Spleen (tissue), 11 donors: ENCODE results near the gene BUD31. TPM values are rescaled to one million over a fixed set of nuclear protein-coding genes. Genes with fewer than 3 reads are reported as not detected.
A peak's percentile ranks its signal among the peaks of the same experiment; 100 is the strongest.

Experiments used
- DNase-seq: peaks from one replicate; pipeline ENCODE4 v3.0.0-alpha.2; 2020
- H3K27ac ChIP-seq, 8 donors: fragments of 200-600 bp; sonication (generic) in 7 of 8; 1 replicate in 4 of 8; 2 replicates in 4 of 8; pipeline versions ENCODE4 v1.5.0 to v1.8.0; 2016 to 2021; ENCODE audit warnings: inconsistent platforms in 4 of 8, mild to moderate bottlenecking in 4 of 8, moderate library complexity in 1 of 8
- H3K27me3 ChIP-seq, 7 donors: fragments of 200-600 bp; sonication (generic) in 6 of 7; replicated peaks in 1 of 7; 1 replicate in 4 of 7; 2 replicates in 3 of 7; pipeline versions ENCODE4 v1.5.0 to v1.8.0; 2016 to 2021; ENCODE audit warnings: inconsistent platforms in 3 of 7, mild to moderate bottlenecking in 1 of 7
- H3K36me3 ChIP-seq, 6 donors: fragments of 200-600 bp; sonication (generic) in 5 of 6; 1 replicate in 4 of 6; 2 replicates in 2 of 6; pipeline versions ENCODE4 v1.5.0 to v1.8.0; 2016 to 2021; ENCODE audit warnings: inconsistent platforms in 2 of 6
- H3K4me1 ChIP-seq, 6 donors: fragments of 200-600 bp; sonication (generic) in 5 of 6; 1 replicate in 3 of 6; 2 replicates in 3 of 6; pipeline versions ENCODE4 v1.5.0 to v1.8.0; 2016 to 2021; ENCODE audit warnings: inconsistent platforms in 3 of 6
- H3K4me3 ChIP-seq, 8 donors: fragments of 200-600 bp; sonication (generic) in 7 of 8; 1 replicate in 4 of 8; 2 replicates in 4 of 8; pipeline versions ENCODE4 v1.5.0 to v1.8.0; 2016 to 2021; ENCODE audit warnings: inconsistent platforms in 4 of 8, mild to moderate bottlenecking in 4 of 8, moderate library complexity in 2 of 8
- H3K9me3 ChIP-seq, 8 donors: fragments of 200-600 bp; sonication (generic) in 7 of 8; 1 replicate in 4 of 8; 2 replicates in 4 of 8; pipeline versions ENCODE4 v1.5.0 to v1.8.0; 2016 to 2021; ENCODE audit warnings: inconsistent platforms in 4 of 8
- POLR2A ChIP-seq, 3 donors: fragments of 450-650 bp; IDR thresholded peaks; one replicate each; pipeline ENCODE4 v1.5.1; 2017; ENCODE audit warnings: antibody characterized with exemption in 3 of 3, mild to moderate bottlenecking in 1 of 3
- POLR2AphosphoS5 ChIP-seq, 3 donors: sonication (generic); formaldehyde crosslinking; IDR thresholded peaks; one replicate each; pipeline ENCODE4 v1.5.1; 2017; ENCODE audit warnings: antibody characterized with exemption in 3 of 3
- WGBS, 5 donors: extraction: QIAGEN DNeasy Blood & Tissue Kit in 3 of 5; methylation state at CpG; one replicate each; pipeline versions ENCODE4 v1.1.5 to v1.1.7; 2013 to 2018; 5-methylcytosine and 5-hydroxymethylcytosine counted together
- intact Hi-C: fragments of 100-400 bp; cut with DNase I; formaldehyde crosslinking; loops from one replicate; pipeline ENCODE4 v1.15.0; 2023; ENCODE audit warnings: low total_unique reads
- polyA plus RNA-seq, 3 donors: library from polyadenylated mRNA; stranded (reverse); fragments of 200-250 nt; gene quantifications; one replicate each; pipeline ENCODE4 v1.2.1, GENCODE V29; 2013
- total RNA-seq, 7 donors: library from RNA; depleted of rRNA in 3 of 7; stranded (reverse); fragments of >200 nt in 3 of 7; fragmentation: NEBNext Ultra II Directional in 4 of 7; extraction: Animal tissue kit (Norgen Biotek cat#: 25700) in 4 of 7; gene quantifications; one replicate each; pipeline versions ENCODE4 v1.1.0 to v1.2.1, GENCODE V29; 2016 to 2021
- TF ChIP-seq, protein P1 (sequence below), 11 experiments: fragments of 200-600 bp in 7 of 11; fragments of 450-650 bp in 4 of 11; sonication (generic) in 4 of 11; IDR thresholded peaks in 8 of 11; conservative IDR thresholded peaks in 3 of 11; 1 replicate in 7 of 11; 2 replicates in 4 of 11; pipeline versions ENCODE4 v1.4.0 to v1.8.0; 2016 to 2021; ENCODE audit warnings: antibody characterized with exemption in 11 of 11, inconsistent platforms in 4 of 11, mild to moderate bottlenecking in 1 of 11
- donor health status: healthy with polysubstance abuse.
- donor health status: DM: no; HTN: no; CAD: no; lungs with moderate emphysema.
- donor health status: DM: no; HTN: no; CAD: no.
- donor health status: Bipolar disorder and iron deficiency.
- donor health status: healthy.
- donor health status: DM: no; HTN: no; CAD: no.
- donor health status: DM: yes; HTN: yes; CAD: no.

BUD31 gene
- total and polyA plus RNA-seq, 10 donors, result 48.4 to 124 (median 71.0) TPM

DNA sequence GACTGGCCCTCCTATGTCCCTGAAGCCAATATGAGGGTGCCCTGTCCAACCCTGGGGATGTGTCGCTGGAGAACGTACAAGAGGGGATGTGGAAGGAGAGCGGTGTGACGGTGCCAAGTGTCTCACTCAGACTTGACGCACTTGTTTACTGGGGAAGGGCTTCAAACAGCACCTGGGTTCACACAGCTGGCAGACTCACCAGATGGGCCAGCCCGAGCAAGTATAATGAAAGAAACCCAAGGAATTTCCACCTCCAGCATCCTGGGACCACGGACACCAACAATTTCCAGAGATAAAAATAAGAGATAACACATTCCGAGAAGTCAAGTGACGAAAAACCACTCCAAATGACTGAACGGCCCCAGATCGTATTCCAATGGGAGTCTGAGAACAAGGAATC, 51.9 kb downstream of the BUD31 start:
- no peak for TF ChIP-seq POLR2A (IDR thresholded peaks at IDR 0.05)
- peak in 1 of 3 donors; percentile 12 for TF ChIP-seq POLR2AphosphoS5 (IDR thresholded peaks at IDR 0.05)
- Histone ChIP-seq H3K4me3 (no peak overlapping the region), H3K27ac (no peak overlapping the region), H3K9me3 (no peaks in the 10 kb centered on the region), H3K4me1 (peaks cover 15 to 76% (median 51%) of the 10 kb centered on the region in 6 donors), H3K27me3 (no peaks in the 10 kb centered on the region), H3K36me3 (peaks cover 0 to 91% (median 46%) of the 10 kb centered on the region in 6 donors)
- 88 to 92% (median 90%) methylated on average over 11 of the region's 11 CpGs for WGBS, 5 donors
- intact Hi-C loops, result no loop called here
- DNase-seq, result no peak

DNA sequence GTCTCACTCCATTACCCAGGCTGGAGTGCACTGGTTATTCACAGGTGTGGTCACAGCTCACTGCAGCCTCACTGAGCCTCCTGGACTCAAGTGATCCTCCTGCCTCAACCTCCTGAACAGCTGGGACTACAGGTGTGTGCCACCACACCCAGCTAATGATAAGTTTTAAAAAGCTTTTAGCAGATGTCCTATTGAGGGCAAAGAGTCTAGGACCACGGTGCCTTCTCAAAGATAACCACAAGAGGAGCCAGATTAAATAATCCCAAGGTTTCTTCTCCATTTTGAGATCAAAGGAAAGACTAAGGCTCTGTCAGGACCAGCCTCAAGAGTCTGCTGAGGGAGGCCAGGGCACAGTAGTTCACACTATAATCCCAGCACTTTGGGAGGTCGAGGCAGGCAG, 52.5 kb downstream of the BUD31 start:
- H3K4me3 ChIP-seq, result no peak overlapping the region
- intact Hi-C loops, result no loop called here
- DNase-seq, result no peak
- no peaks in the 10 kb centered on the region for H3K9me3 ChIP-seq
- H3K27ac ChIP-seq, result no peak overlapping the region
- TF ChIP-seq, protein P1, sequence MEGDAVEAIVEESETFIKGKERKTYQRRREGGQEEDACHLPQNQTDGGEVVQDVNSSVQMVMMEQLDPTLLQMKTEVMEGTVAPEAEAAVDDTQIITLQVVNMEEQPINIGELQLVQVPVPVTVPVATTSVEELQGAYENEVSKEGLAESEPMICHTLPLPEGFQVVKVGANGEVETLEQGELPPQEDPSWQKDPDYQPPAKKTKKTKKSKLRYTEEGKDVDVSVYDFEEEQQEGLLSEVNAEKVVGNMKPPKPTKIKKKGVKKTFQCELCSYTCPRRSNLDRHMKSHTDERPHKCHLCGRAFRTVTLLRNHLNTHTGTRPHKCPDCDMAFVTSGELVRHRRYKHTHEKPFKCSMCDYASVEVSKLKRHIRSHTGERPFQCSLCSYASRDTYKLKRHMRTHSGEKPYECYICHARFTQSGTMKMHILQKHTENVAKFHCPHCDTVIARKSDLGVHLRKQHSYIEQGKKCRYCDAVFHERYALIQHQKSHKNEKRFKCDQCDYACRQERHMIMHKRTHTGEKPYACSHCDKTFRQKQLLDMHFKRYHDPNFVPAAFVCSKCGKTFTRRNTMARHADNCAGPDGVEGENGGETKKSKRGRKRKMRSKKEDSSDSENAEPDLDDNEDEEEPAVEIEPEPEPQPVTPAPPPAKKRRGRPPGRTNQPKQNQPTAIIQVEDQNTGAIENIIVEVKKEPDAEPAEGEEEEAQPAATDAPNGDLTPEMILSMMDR (IDR thresholded peaks at IDR 0.05 in 8 of 11, conservative IDR thresholded peaks at IDR 0.05 in 3 of 11), result no peak
- TF ChIP-seq POLR2A (IDR thresholded peaks at IDR 0.05), result no peak
- TF ChIP-seq POLR2AphosphoS5 (IDR thresholded peaks at IDR 0.05), result no peak
- H3K27me3 ChIP-seq, result no peaks in the 10 kb centered on the region
- peaks cover 0 to 86% (median 40%) of the 10 kb centered on the region in 6 donors for H3K36me3 ChIP-seq
- WGBS, 5 donors, result 83 to 96% (median 89%) methylated on average over 2 of the region's 2 CpGs
- H3K4me1 ChIP-seq, result peaks cover 15 to 79% (median 52%) of the 10 kb centered on the region in 6 donors

DNA sequence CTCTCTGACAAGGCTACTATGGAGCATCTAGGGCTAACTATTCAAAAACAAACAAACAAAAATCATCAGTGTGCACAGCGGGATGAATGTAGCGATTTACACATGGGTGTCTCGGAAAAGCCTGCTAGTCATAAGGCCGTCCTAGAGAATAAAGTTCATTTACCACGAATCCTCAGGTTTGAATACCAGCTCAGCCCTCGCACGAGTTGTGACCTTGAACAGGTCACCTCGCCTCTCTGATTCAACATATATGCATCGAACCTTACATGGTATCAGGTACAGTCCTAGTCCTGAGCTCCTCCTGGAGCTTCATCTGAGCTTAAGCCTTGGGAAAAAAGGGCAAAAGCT, 56.6 kb downstream of the BUD31 start:
- H3K4me3 ChIP-seq, result peak overlapping the region; percentile 62 to 100 (median 92)
- H3K9me3 ChIP-seq, result no peaks in the 10 kb centered on the region
- intact Hi-C loops, result no loop called here
- TF ChIP-seq POLR2A (IDR thresholded peaks at IDR 0.05) (no peak), POLR2AphosphoS5 (IDR thresholded peaks at IDR 0.05) (no peak)
- TF ChIP-seq, protein P1 (IDR thresholded peaks at IDR 0.05 in 8 of 11, conservative IDR thresholded peaks at IDR 0.05 in 3 of 11), result no peak
- DNase-seq, result no peak
- WGBS, 5 donors, result 4 to 8% (median 6%) methylated on average over 9 of the region's 9 CpGs
- peak overlapping the region; percentile 81 to 93 (median 87) for H3K27ac ChIP-seq
- H3K36me3 ChIP-seq, result peaks cover 0 to 44% (median 3%) of the 10 kb centered on the region in 6 donors
- peaks cover 15 to 62% (median 46%) of the 10 kb centered on the region in 6 donors for H3K4me1 ChIP-seq
- H3K27me3 ChIP-seq, result no peaks in the 10 kb centered on the region

DNA sequence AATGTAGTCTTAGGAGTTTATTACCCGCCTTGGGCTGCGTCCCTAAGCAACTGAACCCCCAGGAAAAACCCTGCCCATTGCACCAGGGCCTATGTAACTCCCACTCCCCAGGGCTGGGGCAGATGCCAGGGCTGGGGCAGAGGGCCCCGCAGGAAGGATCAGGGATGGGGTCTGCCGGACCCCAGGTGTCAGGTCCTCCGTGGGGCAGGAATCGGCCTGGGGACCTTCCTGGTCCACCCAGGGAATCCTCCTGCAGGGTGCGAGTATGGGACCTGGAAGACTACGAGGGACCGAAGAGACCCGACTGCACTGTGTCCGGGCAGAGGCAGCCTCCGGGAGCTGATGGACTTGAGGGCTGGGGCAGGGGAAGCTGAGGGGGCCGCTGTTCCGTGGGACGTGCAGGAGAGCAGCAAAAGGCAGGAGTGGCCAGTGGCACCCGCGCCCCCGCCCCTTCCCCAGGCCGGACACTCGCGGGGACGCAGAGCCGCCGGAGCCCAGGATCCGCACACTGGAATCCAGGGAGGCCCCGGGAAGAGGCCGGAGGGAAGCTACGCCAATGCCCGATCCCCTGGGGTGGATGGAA, 59.7 kb downstream of the BUD31 start:
- no peaks in the 10 kb centered on the region for H3K9me3 ChIP-seq
- DNase-seq, result peak; percentile 76
- H3K4me1 ChIP-seq, result peaks cover 13 to 54% (median 32%) of the 10 kb centered on the region in 6 donors
- TF ChIP-seq POLR2AphosphoS5 (IDR thresholded peaks at IDR 0.05) (no peak), POLR2A (IDR thresholded peaks at IDR 0.05) (no peak)
- TF ChIP-seq, protein P1 (IDR thresholded peaks at IDR 0.05 in 8 of 11, conservative IDR thresholded peaks at IDR 0.05 in 3 of 11), result no peak
- H3K4me3 ChIP-seq, result no peak overlapping the region
- no peak overlapping the region for H3K27ac ChIP-seq
- H3K27me3 ChIP-seq, result no peaks in the 10 kb centered on the region
- 88 to 93% (median 89%) methylated on average over 13 to 29 of the region's 29 CpGs for WGBS, 5 donors
- intact Hi-C loops, result no loop called here
- H3K36me3 ChIP-seq, result peaks cover 0 to 14% (median 3%) of the 10 kb centered on the region in 6 donors

Other genes with a start within 250 kb of the BUD31 start
- gene KPNA7, start 200.9 kb upstream of the BUD31 start, total RNA-seq, result not detected
- not detected for gene KPNA7, start 200.9 kb upstream of the BUD31 start, polyA plus RNA-seq
- not detected for gene MYH16, start 136.1 kb upstream of the BUD31 start, total RNA-seq
- not detected for gene MYH16, start 136.1 kb upstream of the BUD31 start, polyA plus RNA-seq
- gene ARPC1A, start 83.1 kb upstream of the BUD31 start, total RNA-seq, result 100 to 1,000 TPM in 2 of 7 donors, 10 to 100 TPM in 5; 64.5 to 105 (median 91.6) TPM
- gene ARPC1A, start 83.1 kb upstream of the BUD31 start, polyA plus RNA-seq, result 100 to 1,000 TPM in 1 of 3 donors, 10 to 100 TPM in 2; 65.5 to 124 (median 71.7) TPM
- 100 to 1,000 TPM; 302 to 758 (median 363) TPM for gene ARPC1B, start 34.2 kb upstream of the BUD31 start, total RNA-seq
- 100 to 1,000 TPM; 348 to 537 (median 472) TPM for gene ARPC1B, start 34.2 kb upstream of the BUD31 start, polyA plus RNA-seq
- 10 to 100 TPM; 28.1 to 57.2 (median 52.8) TPM for gene PDAP1, start 372 bp upstream of the BUD31 start, total RNA-seq
- 100 to 1,000 TPM in 2 of 3 donors, 10 to 100 TPM in 1; 83.4 to 117 (median 108) TPM for gene PDAP1, start 372 bp upstream of the BUD31 start, polyA plus RNA-seq
- 10 to 100 TPM in 1 of 7 donors, 1 to 10 TPM in 6; 4.0 to 17.5 (median 7.5) TPM for gene PTCD1, start 29.8 kb downstream of the BUD31 start, total RNA-seq
- gene PTCD1, start 29.8 kb downstream of the BUD31 start, polyA plus RNA-seq, result 1 to 10 TPM; 2.1 to 4.4 (median 3.2) TPM
- 10 to 100 TPM; 29.9 to 40.3 (median 35.1) TPM for gene CPSF4, start 30.0 kb downstream of the BUD31 start, total RNA-seq
- gene CPSF4, start 30.0 kb downstream of the BUD31 start, polyA plus RNA-seq, result 10 to 100 TPM; 28.7 to 49.6 (median 46.7) TPM
- 100 to 1,000 TPM; 129 to 348 (median 166) TPM for gene ATP5MF, start 57.2 kb downstream of the BUD31 start, total RNA-seq
- gene ATP5MF, start 57.2 kb downstream of the BUD31 start, polyA plus RNA-seq, result 100 to 1,000 TPM; 689 to 920 (median 827) TPM
- gene ZNF789, start 63.9 kb downstream of the BUD31 start, total RNA-seq, result 10 to 100 TPM in 6 of 7 donors, 1 to 10 TPM in 1; 8.9 to 21.1 (median 13.6) TPM
- gene ZNF789, start 63.9 kb downstream of the BUD31 start, polyA plus RNA-seq, result 10 to 100 TPM; 10.7 to 22.5 (median 13.6) TPM
- gene ZNF394, start 91.3 kb downstream of the BUD31 start, total RNA-seq, result 10 to 100 TPM; 46.3 to 96.2 (median 52.0) TPM
- gene ZNF394, start 91.3 kb downstream of the BUD31 start, polyA plus RNA-seq, result 10 to 100 TPM; 25.8 to 37.5 (median 32.3) TPM
- gene ZKSCAN5, start 95.7 kb downstream of the BUD31 start, total RNA-seq, result 10 to 100 TPM in 3 of 7 donors, 1 to 10 TPM in 4; 7.5 to 12.2 (median 9.2) TPM
- 1 to 10 TPM; 2.9 to 3.6 (median 3.0) TPM for gene ZKSCAN5, start 95.7 kb downstream of the BUD31 start, polyA plus RNA-seq
- 1 to 10 TPM; 5.3 to 9.2 (median 6.1) TPM for gene FAM200A, start 143.1 kb downstream of the BUD31 start, total RNA-seq
- 1 to 10 TPM; 4.9 to 5.5 (median 5.0) TPM for gene FAM200A, start 143.1 kb downstream of the BUD31 start, polyA plus RNA-seq
- 100 to 1,000 TPM in 3 of 7 donors, 10 to 100 TPM in 4; 70.9 to 176 (median 98.2) TPM for gene ZNF655, start 149.7 kb downstream of the BUD31 start, total RNA-seq
- gene ZNF655, start 149.7 kb downstream of the BUD31 start, polyA plus RNA-seq, result 10 to 100 TPM; 34.5 to 56.1 (median 49.8) TPM
- 1 to 10 TPM in 2 of 7 donors, under 1 TPM in 3, not detected in 2; 0.43 to 1.4 (median 0.77) TPM for gene TMEM225B, start 189.3 kb downstream of the BUD31 start, total RNA-seq
- gene TMEM225B, start 189.3 kb downstream of the BUD31 start, polyA plus RNA-seq, result 1 to 10 TPM in 2 of 3 donors, under 1 TPM in 1; 0.91 to 1.6 (median 1.3) TPM
- 10 to 100 TPM; 18.7 to 30.8 (median 26.4) TPM for gene ZSCAN25, start 208.0 kb downstream of the BUD31 start, total RNA-seq
- gene ZSCAN25, start 208.0 kb downstream of the BUD31 start, polyA plus RNA-seq, result 1 to 10 TPM; 3.8 to 7.2 (median 4.2) TPM